Activated CD8-positive, alpha-beta memory T cell treated with anti-CD3 and anti-CD28 coated beads, Interleukin-2, amount 50 U/mL, for 48 hours (primary cell): ENCODE data around the gene SERPINF2.
"Not testable (repeated sequence)": the region's sequence is repeated elsewhere in the genome, so short reads cannot be mapped to it uniquely, and the experiment has no call there.

ENCODE experiments used
- DNase-seq: peaks from one replicate; pipeline ENCODE4 v3.0.0-alpha.2; 2020

The SERPINF2 gene

GRCh38 chr17:1796800-1797199, 54.1 kb downstream of the SERPINF2 start:
- DNase-seq, result no peak

- no peak for DNase-seq
Observed at GRCh38 chr17:1797323-1797722, 54.7 kb downstream of the SERPINF2 start.

GRCh38 chr17:1797846-1798245, 55.2 kb downstream of the SERPINF2 start:
- DNase-seq, result not testable (repeated sequence)

GRCh38 chr17:1800240-1800639, 57.6 kb downstream of the SERPINF2 start:
- DNase-seq, result no peak

- no peak for DNase-seq
Observed at GRCh38 chr17:1800712-1801111, 58.0 kb downstream of the SERPINF2 start.

- DNase-seq, result no peak
Observed at GRCh38 chr17:1802429-1802828, 59.8 kb downstream of the SERPINF2 start.

- no peak for DNase-seq
Observed at GRCh38 chr17:1803280-1803679, 60.6 kb downstream of the SERPINF2 start.
